Right lung (tissue), 5 donors: ENCODE results near the gene PCGF3. TPM values are rescaled to one million over a fixed set of nuclear protein-coding genes. Genes with fewer than 3 reads are reported as not detected.
"Not testable (repeated sequence)": the region's sequence is repeated elsewhere in the genome, so short reads cannot be mapped to it uniquely, and the experiment has no call there.

Experiments
- DNase-seq, 2 donors: peaks; one replicate each; pipeline ENCODE4 v3.0.0-alpha.2; 2013
- polyA plus RNA-seq, 5 donors: library from polyadenylated mRNA; unstranded; fragments of 120-200 nt; gene quantifications; one replicate each; pipeline versions ENCODE4 v1.2.1 to v1.2.3, GENCODE V29; 2013; ENCODE audit warnings: inconsistent platforms in 1 of 5, low replicate concordance in 1 of 5; ENCODE audit not compliant: insufficient read length in 5 of 5, insufficient read depth in 1 of 5

The PCGF3 gene
- polyA plus RNA-seq, 5 donors, result 73.6 to 109 (median 91.4) TPM

- no peak for DNase-seq
These were observed 73.9 kb downstream of the PCGF3 start for GRCh38 chr4:779555-779954.

GRCh38 chr4:780255-780654 is 74.6 kb downstream of the PCGF3 start:
- DNase-seq, result not testable (repeated sequence)

GRCh38 chr4:780716-781492 is 75.3 kb downstream of the PCGF3 start:
- no peak for DNase-seq

GRCh38 chr4:781493-782216 is 76.0 kb downstream of the PCGF3 start:
- DNase-seq, result peak; percentile 99

- DNase-seq, result no peak
These were observed 79.0 kb downstream of the PCGF3 start for GRCh38 chr4:784401-785331.

- DNase-seq, result no peak
These were observed 79.9 kb downstream of the PCGF3 start for GRCh38 chr4:785332-786073.

- DNase-seq, result no peak
These were observed 80.6 kb downstream of the PCGF3 start for GRCh38 chr4:786074-786741.

GRCh38 chr4:786861-787300 is 81.2 kb downstream of the PCGF3 start:
- no peak for DNase-seq

- DNase-seq, result no peak
These were observed 81.9 kb downstream of the PCGF3 start for GRCh38 chr4:787561-787981.

- no peak for DNase-seq
These were observed 82.5 kb downstream of the PCGF3 start for GRCh38 chr4:788006-788635.

GRCh38 chr4:788636-789297 is 83.1 kb downstream of the PCGF3 start:
- no peak for DNase-seq

- DNase-seq, result no peak
These were observed 84.2 kb downstream of the PCGF3 start for GRCh38 chr4:789571-790465.

- DNase-seq, result no peak
These were observed 84.8 kb downstream of the PCGF3 start for GRCh38 chr4:790466-790820.

- no peak for DNase-seq
These were observed 85.7 kb downstream of the PCGF3 start for GRCh38 chr4:791252-791897.

GRCh38 chr4:791898-792625 is 86.4 kb downstream of the PCGF3 start:
- DNase-seq, result peak in 1 of 2 donors; percentile 48

- no peak for DNase-seq
These were observed 87.0 kb downstream of the PCGF3 start for GRCh38 chr4:792626-793092.
